T-helper 17 cell (primary cell): Measurements from ENCODE around the gene IL11. TPM values are rescaled to one million over a fixed set of nuclear protein-coding genes. Genes with fewer than 3 reads are reported as not detected.

ENCODE experiments used
- ATAC-seq: fragments of 150-1000 bp; cut with Tn5 transposase; 2 replicates; pipeline ENCODE4 v1.10.0; 2021; ENCODE audit warnings: mild to moderate bottlenecking, moderate library complexity
- DNase-seq, 3 donors: peaks; one replicate each; pipeline versions ENCODE4 v3.0.0 to v3.0.0-alpha.2; 2020 to 2021
- H3K9me3 ChIP-seq: one replicate; pipeline ENCODE4 v1.7.0; 2013; ENCODE audit warnings: low read length, mild to moderate bottlenecking; ENCODE audit not compliant: control insufficient read depth, poor library complexity, severe bottlenecking
- H3K27ac Mint-ChIP-seq: one replicate; pipeline ENCODE4 v1.8.0; 2022; ENCODE audit warnings: mild to moderate bottlenecking, moderate library complexity, mixed read lengths
- H3K27me3 Mint-ChIP-seq: one replicate; pipeline ENCODE4 v1.8.0; 2022; ENCODE audit warnings: mixed read lengths
- H3K36me3 Mint-ChIP-seq: one replicate; pipeline ENCODE4 v1.8.0; 2022; ENCODE audit warnings: low read depth, mixed read lengths
- H3K4me1 Mint-ChIP-seq: one replicate; pipeline ENCODE4 v1.8.0; 2022; ENCODE audit warnings: mild to moderate bottlenecking, mixed read lengths
- H3K4me3 Mint-ChIP-seq: one replicate; pipeline ENCODE4 v1.8.0; 2022; ENCODE audit warnings: mild to moderate bottlenecking, moderate library complexity, mixed read lengths
- total RNA-seq, 4 donors: library from RNA in 2 of 4; stranded (reverse) in 2 of 4; gene quantifications; one replicate each; pipeline ENCODE4 v1.2.3 and lab custom pipeline; 2022 to 2026

IL11 gene
- total RNA-seq, 2 donors from 2014 or later: 0.25 to 0.89 TPM

GRCh38 chr19:55385724-55386492, 15.6 kb upstream of the IL11 start, which contains the start of gene RPL28:
Gene RPL28 (plus strand): TSS chr19:55385932. CDS start chr19:55386358, 426 bp downstream.
- Mint-ChIP-seq H3K4me1 (peaks cover 57% of the 10 kb centered on the region), H3K27ac (peak within 1 kb of the TSS; percentile 100), H3K36me3 (peaks cover 6% of the 10 kb centered on the region), H3K27me3 (peaks cover 5% of the 10 kb centered on the region), H3K4me3 (peak within 1 kb of the TSS; percentile 100)
- ATAC-seq (peak; percentile 83), DNase-seq (peak; percentile 92 to 99 (median 96))
- H3K9me3 ChIP-seq: no peaks in the 10 kb centered on the region

GRCh38 chr19:55384920-55385723, 14.9 kb upstream of the IL11 start:
- H3K36me3 Mint-ChIP-seq: peaks cover 6% of the 10 kb centered on the region
- H3K4me1 Mint-ChIP-seq: peaks cover 52% of the 10 kb centered on the region
- H3K4me3 Mint-ChIP-seq: peak overlapping the region; percentile 100
- peaks cover 5% of the 10 kb centered on the region for H3K27me3 Mint-ChIP-seq
- peak; percentile 82 to 95 (median 87) for DNase-seq
- H3K9me3 ChIP-seq: no peaks in the 10 kb centered on the region
- peak; percentile 82 for ATAC-seq
- peak overlapping the region; percentile 100 for H3K27ac Mint-ChIP-seq

- Mint-ChIP-seq H3K27me3 (peaks cover 5% of the 10 kb centered on the region), H3K36me3 (peaks cover 7% of the 10 kb centered on the region), H3K27ac (peak within 1 kb of the TSS; percentile 100), H3K4me3 (peak within 1 kb of the TSS; percentile 100), H3K4me1 (peaks cover 48% of the 10 kb centered on the region)
- DNase-seq (peak in 2 of 3 donors; percentile 27 to 35), ATAC-seq (no peak)
- no peaks in the 10 kb centered on the region for H3K9me3 ChIP-seq
Measured at GRCh38 chr19:55384131-55384919, 14.1 kb upstream of the IL11 start, which contains the start of gene TMEM238. Gene TMEM238 (minus strand): TSS chr19:55384292. CDS start chr19:55384259, 33 bp downstream.

GRCh38 chr19:55383279-55384130, 13.2 kb upstream of the IL11 start:
- DNase-seq (peak; percentile 25 to 28 (median 25)), ATAC-seq (peak; percentile 1)
- Mint-ChIP-seq H3K4me1 (peaks cover 44% of the 10 kb centered on the region), H3K27me3 (peaks cover 5% of the 10 kb centered on the region), H3K27ac (peak overlapping the region; percentile 65), H3K4me3 (peak overlapping the region; percentile 100), H3K36me3 (peaks cover 8% of the 10 kb centered on the region)
- no peaks in the 10 kb centered on the region for H3K9me3 ChIP-seq

GRCh38 chr19:55382522-55383054, 12.3 kb upstream of the IL11 start:
- Mint-ChIP-seq H3K27ac (peak overlapping the region; percentile 65), H3K4me1 (peaks cover 41% of the 10 kb centered on the region), H3K27me3 (peaks cover 5% of the 10 kb centered on the region), H3K4me3 (peak overlapping the region; percentile 100), H3K36me3 (peaks cover 8% of the 10 kb centered on the region)
- ATAC-seq: no peak
- no peak for DNase-seq
- no peaks in the 10 kb centered on the region for H3K9me3 ChIP-seq

- Mint-ChIP-seq H3K27me3 (peaks cover 5% of the 10 kb centered on the region), H3K4me1 (peaks cover 38% of the 10 kb centered on the region), H3K36me3 (peaks cover 8% of the 10 kb centered on the region), H3K27ac (peak overlapping the region; percentile 65), H3K4me3 (peak overlapping the region; percentile 100)
- ATAC-seq (no peak), DNase-seq (no peak)
- no peaks in the 10 kb centered on the region for H3K9me3 ChIP-seq
Measured at GRCh38 chr19:55382013-55382412, 11.8 kb upstream of the IL11 start.

- Mint-ChIP-seq H3K4me1 (peaks cover 24% of the 10 kb centered on the region), H3K4me3 (no peak overlapping the region), H3K36me3 (peaks cover 2% of the 10 kb centered on the region), H3K27ac (no peak overlapping the region), H3K27me3 (peaks cover 5% of the 10 kb centered on the region)
- H3K9me3 ChIP-seq: no peaks in the 10 kb centered on the region
- ATAC-seq: no peak
- DNase-seq: no peak
Measured at GRCh38 chr19:55379174-55379573, 8.9 kb upstream of the IL11 start.

- no peak for ATAC-seq
- H3K4me3 Mint-ChIP-seq: no peak overlapping the region
- peaks cover 13% of the 10 kb centered on the region for H3K27me3 Mint-ChIP-seq
- peaks cover 6% of the 10 kb centered on the region for H3K36me3 Mint-ChIP-seq
- no peak overlapping the region for H3K27ac Mint-ChIP-seq
- no peaks in the 10 kb centered on the region for H3K9me3 ChIP-seq
- H3K4me1 Mint-ChIP-seq: peaks cover 21% of the 10 kb centered on the region
- no peak for DNase-seq
Measured at GRCh38 chr19:55377356-55378131, 7.3 kb upstream of the IL11 start.

- no peaks in the 10 kb centered on the region for H3K9me3 ChIP-seq
- Mint-ChIP-seq H3K36me3 (peaks cover 8% of the 10 kb centered on the region), H3K27ac (peak within 1 kb of the TSS; percentile 41), H3K4me1 (peaks cover 10% of the 10 kb centered on the region), H3K27me3 (peaks cover 24% of the 10 kb centered on the region), H3K4me3 (no peak within 1 kb of the TSS)
- no peak for DNase-seq
- ATAC-seq: no peak
Measured at GRCh38 chr19:55376241-55376933, 6.1 kb upstream of the IL11 start, which contains the start of gene TMEM190. Gene TMEM190 (plus strand): TSS chr19:55376826. CDS start chr19:55376854, 28 bp downstream.

GRCh38 chr19:55373993-55374757, 3.9 kb upstream of the IL11 start:
- peaks cover 15% of the 10 kb centered on the region for H3K4me1 Mint-ChIP-seq
- no peak for ATAC-seq
- peaks cover 40% of the 10 kb centered on the region for H3K27me3 Mint-ChIP-seq
- H3K4me3 Mint-ChIP-seq: peak overlapping the region; percentile 57
- peaks cover 15% of the 10 kb centered on the region for H3K36me3 Mint-ChIP-seq
- no peak overlapping the region for H3K27ac Mint-ChIP-seq
- DNase-seq: no peak
- H3K9me3 ChIP-seq: no peaks in the 10 kb centered on the region
